Muscle layer of colon (tissue), 2 donors: Measurements from ENCODE around the gene NR2C2.
A peak's percentile ranks its signal among the peaks of the same experiment; 100 is the strongest.

Source experiments
- H3K27ac ChIP-seq: one replicate; pipeline ENCODE4 v1.7.0; 2013; ENCODE audit warnings: low read depth, mild to moderate bottlenecking, low read length, moderate library complexity
- H3K27me3 ChIP-seq, 2 donors: one replicate each; pipeline ENCODE4 v1.7.0; 2013; ENCODE audit warnings: low read length in 2 of 2, mild to moderate bottlenecking in 2 of 2; ENCODE audit not compliant: insufficient read depth in 2 of 2, control insufficient read depth in 1 of 2
- H3K36me3 ChIP-seq: one replicate; pipeline ENCODE4 v1.7.0; 2013; ENCODE audit warnings: mild to moderate bottlenecking, low read length; ENCODE audit not compliant: insufficient read depth
- H3K4me1 ChIP-seq: one replicate; pipeline ENCODE4 v1.7.0; 2013; ENCODE audit warnings: mild to moderate bottlenecking, low read length; ENCODE audit not compliant: insufficient read depth
- H3K4me3 ChIP-seq, 2 donors: one replicate each; pipeline ENCODE4 v1.7.0; 2013; ENCODE audit warnings: low read length in 2 of 2, low read depth in 1 of 2, mild to moderate bottlenecking in 1 of 2, moderate library complexity in 1 of 2
- H3K9ac ChIP-seq: one replicate; pipeline ENCODE4 v1.7.0; 2013; ENCODE audit warnings: low read length
- H3K9me3 ChIP-seq: one replicate; pipeline ENCODE4 v1.7.0; 2013; ENCODE audit warnings: mild to moderate bottlenecking, low read length
- donor health status: abdominal sarcoma.
- donor health status: Adenocarcinoma of cecum.

Gene NR2C2

GRCh38 chr3:15056676-15057404, 109.5 kb downstream of the NR2C2 start:
- Histone ChIP-seq H3K4me3 (no peak overlapping the region), H3K27me3 (no peaks in the 10 kb centered on the region), H3K9me3 (no peaks in the 10 kb centered on the region), H3K4me1 (no peaks in the 10 kb centered on the region), H3K36me3 (peaks cover 27% of the 10 kb centered on the region), H3K27ac (no peak overlapping the region), H3K9ac (no peak overlapping the region)

GRCh38 chr3:15060029-15060428, 112.6 kb downstream of the NR2C2 start:
- peaks cover 15% of the 10 kb centered on the region for H3K4me1 ChIP-seq
- peaks cover 15% of the 10 kb centered on the region for H3K36me3 ChIP-seq
- no peaks in the 10 kb centered on the region for H3K27me3 ChIP-seq
- H3K27ac ChIP-seq = no peak overlapping the region
- no peak overlapping the region for H3K9ac ChIP-seq
- no peak overlapping the region for H3K4me3 ChIP-seq
- no peaks in the 10 kb centered on the region for H3K9me3 ChIP-seq

- H3K27ac ChIP-seq = no peak overlapping the region
- H3K9me3 ChIP-seq = no peaks in the 10 kb centered on the region
- H3K9ac ChIP-seq = no peak overlapping the region
- H3K4me3 ChIP-seq = peak overlapping the region in 1 of 2 donors; percentile 79
- peaks cover 15% of the 10 kb centered on the region for H3K4me1 ChIP-seq
- H3K36me3 ChIP-seq = peaks cover 10% of the 10 kb centered on the region
- H3K27me3 ChIP-seq = no peaks in the 10 kb centered on the region
These were observed 115.9 kb downstream of the NR2C2 start for GRCh38 chr3:15063238-15063637.

- Histone ChIP-seq H3K9me3 (no peaks in the 10 kb centered on the region), H3K4me1 (peaks cover 15% of the 10 kb centered on the region), H3K36me3 (peaks cover 5% of the 10 kb centered on the region), H3K27me3 (no peaks in the 10 kb centered on the region), H3K27ac (no peak overlapping the region), H3K9ac (peak overlapping the region; percentile 75), H3K4me3 (peak overlapping the region; percentile 74 to 79)
These were observed 116.4 kb downstream of the NR2C2 start for GRCh38 chr3:15063656-15064286.

GRCh38 chr3:15064299-15064834, 117.0 kb downstream of the NR2C2 start:
- peak overlapping the region; percentile 70 for H3K27ac ChIP-seq
- peak overlapping the region; percentile 75 for H3K9ac ChIP-seq
- peak overlapping the region; percentile 74 to 79 for H3K4me3 ChIP-seq
- no peaks in the 10 kb centered on the region for H3K27me3 ChIP-seq
- no peaks in the 10 kb centered on the region for H3K36me3 ChIP-seq
- peaks cover 15% of the 10 kb centered on the region for H3K4me1 ChIP-seq
- no peaks in the 10 kb centered on the region for H3K9me3 ChIP-seq

GRCh38 chr3:15064835-15065549, 117.6 kb downstream of the NR2C2 start, which contains the start of gene MRPS25:
MRPS25 (minus strand) TSS chr3:15065315; CDS start chr3:15065194, 121 bp downstream.
- H3K36me3 ChIP-seq = no peaks in the 10 kb centered on the region
- H3K4me1 ChIP-seq = peaks cover 15% of the 10 kb centered on the region
- no peaks in the 10 kb centered on the region for H3K9me3 ChIP-seq
- peak within 1 kb of the TSS; percentile 75 for H3K9ac ChIP-seq
- peak within 1 kb of the TSS; percentile 70 for H3K27ac ChIP-seq
- H3K27me3 ChIP-seq = no peaks in the 10 kb centered on the region
- H3K4me3 ChIP-seq = peak within 1 kb of the TSS; percentile 74 to 79

- H3K9me3 ChIP-seq = no peaks in the 10 kb centered on the region
- H3K27ac ChIP-seq = peak overlapping the region; percentile 70
- peak overlapping the region in 1 of 2 donors; percentile 79 for H3K4me3 ChIP-seq
- H3K36me3 ChIP-seq = no peaks in the 10 kb centered on the region
- H3K4me1 ChIP-seq = peaks cover 15% of the 10 kb centered on the region
- peak overlapping the region; percentile 75 for H3K9ac ChIP-seq
- H3K27me3 ChIP-seq = no peaks in the 10 kb centered on the region
These were observed 118.2 kb downstream of the NR2C2 start for GRCh38 chr3:15065550-15066007.

- no peak overlapping the region for H3K9ac ChIP-seq
- no peak overlapping the region for H3K4me3 ChIP-seq
- H3K9me3 ChIP-seq = no peaks in the 10 kb centered on the region
- no peak overlapping the region for H3K27ac ChIP-seq
- H3K4me1 ChIP-seq = peaks cover 15% of the 10 kb centered on the region
- H3K27me3 ChIP-seq = no peaks in the 10 kb centered on the region
- peaks cover 4% of the 10 kb centered on the region for H3K36me3 ChIP-seq
These were observed 119.1 kb downstream of the NR2C2 start for GRCh38 chr3:15066467-15066866.

GRCh38 chr3:15069441-15069840, 122.1 kb downstream of the NR2C2 start:
- H3K4me3 ChIP-seq = no peak overlapping the region
- H3K9ac ChIP-seq = no peak overlapping the region
- H3K27ac ChIP-seq = no peak overlapping the region
- H3K4me1 ChIP-seq = no peaks in the 10 kb centered on the region
- H3K36me3 ChIP-seq = peaks cover 29% of the 10 kb centered on the region
- H3K27me3 ChIP-seq = no peaks in the 10 kb centered on the region
- no peaks in the 10 kb centered on the region for H3K9me3 ChIP-seq

- Histone ChIP-seq H3K9me3 (no peaks in the 10 kb centered on the region), H3K4me1 (no peaks in the 10 kb centered on the region), H3K36me3 (peaks cover 51% of the 10 kb centered on the region), H3K27me3 (no peaks in the 10 kb centered on the region), H3K27ac (no peak overlapping the region), H3K4me3 (no peak overlapping the region), H3K9ac (no peak overlapping the region)
These were observed 124.3 kb downstream of the NR2C2 start for GRCh38 chr3:15071699-15072098.

GRCh38 chr3:15074500-15074899, 127.1 kb downstream of the NR2C2 start:
- Histone ChIP-seq H3K36me3 (peaks cover 75% of the 10 kb centered on the region), H3K4me3 (no peak overlapping the region), H3K9me3 (no peaks in the 10 kb centered on the region), H3K27me3 (no peaks in the 10 kb centered on the region), H3K27ac (no peak overlapping the region), H3K4me1 (no peaks in the 10 kb centered on the region), H3K9ac (no peak overlapping the region)
